HG03108 (cell line): ENCODE data around the gene CUL1.
A peak's percentile ranks its signal among the peaks of the same experiment; 100 is the strongest.

ENCODE experiments used
- ATAC-seq: cut with Tn5 transposase; IDR thresholded peaks from one replicate; pipeline ENCODE4 v1.9.1; 2021; ENCODE audit warnings: moderate library complexity; ENCODE audit not compliant: unreplicated experiment

The CUL1 gene

GRCh38 chr7:148750442-148751355, 52.0 kb downstream of the CUL1 start:
- ATAC-seq = no peak

GRCh38 chr7:148753224-148753623, 54.5 kb downstream of the CUL1 start:
- ATAC-seq = no peak

GRCh38 chr7:148754912-148755311, 56.2 kb downstream of the CUL1 start:
- no peak for ATAC-seq

GRCh38 chr7:148761499-148762278, 63.0 kb downstream of the CUL1 start:
- no peak for ATAC-seq

GRCh38 chr7:148763622-148764021, 64.9 kb downstream of the CUL1 start:
- no peak for ATAC-seq

GRCh38 chr7:148770004-148770403, 71.3 kb downstream of the CUL1 start:
- no peak for ATAC-seq

GRCh38 chr7:148772297-148773089, 73.8 kb downstream of the CUL1 start:
- ATAC-seq = no peak

GRCh38 chr7:148773334-148773733, 74.6 kb downstream of the CUL1 start:
- ATAC-seq = peak; percentile 84

GRCh38 chr7:148774471-148774870, 75.8 kb downstream of the CUL1 start:
- ATAC-seq = no peak

GRCh38 chr7:148782757-148783456, 84.2 kb downstream of the CUL1 start:
- no peak for ATAC-seq

GRCh38 chr7:148783801-148784527, 85.3 kb downstream of the CUL1 start:
- ATAC-seq = no peak

GRCh38 chr7:148787571-148788295, 89.0 kb downstream of the CUL1 start:
- ATAC-seq = no peak

- ATAC-seq = no peak
These were observed 90.5 kb downstream of the CUL1 start for GRCh38 chr7:148789220-148789619.

- no peak for ATAC-seq
These were observed 91.5 kb downstream of the CUL1 start for GRCh38 chr7:148790131-148790726.

GRCh38 chr7:148790850-148791249, 92.1 kb downstream of the CUL1 start:
- ATAC-seq = no peak

GRCh38 chr7:148791546-148791945, 92.8 kb downstream of the CUL1 start:
- ATAC-seq = no peak

- no peak for ATAC-seq
These were observed 94.9 kb downstream of the CUL1 start for GRCh38 chr7:148793590-148793989.

GRCh38 chr7:148794476-148794875, 95.8 kb downstream of the CUL1 start:
- no peak for ATAC-seq

- no peak for ATAC-seq
These were observed 98.1 kb downstream of the CUL1 start for GRCh38 chr7:148796841-148797240.
